ENCODE data around the gene SON. TPM values are rescaled to one million over a fixed set of nuclear protein-coding genes. Genes with fewer than 3 reads are reported as not detected.

The SON gene
- total RNA-seq, 1 donor from 2014 or later: 329 TPM

DNA sequence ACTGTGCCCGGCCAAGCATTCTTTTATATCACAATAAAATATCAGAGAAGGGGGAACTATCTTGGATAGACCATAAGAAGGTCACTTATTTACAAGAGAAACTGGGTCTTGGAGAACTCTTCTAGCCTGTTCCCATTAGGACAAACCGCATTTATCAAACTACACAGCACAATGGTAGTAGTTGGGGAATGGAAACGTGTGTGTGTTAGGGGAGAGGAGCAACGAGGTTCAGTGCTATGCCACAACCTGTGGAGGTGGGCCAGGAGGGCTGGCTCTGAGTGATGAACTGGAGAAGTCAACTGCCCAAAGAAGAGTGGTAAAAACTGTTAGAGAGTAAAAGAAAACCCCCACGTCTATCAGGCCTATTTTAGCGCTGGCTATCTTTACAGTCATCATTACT lies 44.1 kb downstream of the SON start:
- no peaks in the 10 kb centered on the region for H3K9me3 Mint-ChIP-seq
- peaks cover 20% of the 10 kb centered on the region for H3K4me1 Mint-ChIP-seq (ENCODE audit: unreplicated experiment)
- peaks cover 17% of the 10 kb centered on the region for H3K36me3 Mint-ChIP-seq
- peak overlapping the region; percentile 83 for H3K4me3 Mint-ChIP-seq
- no peak overlapping the region for H3K27ac Mint-ChIP-seq
- H3K27me3 Mint-ChIP-seq: no peaks in the 10 kb centered on the region
- TF ChIP-seq, protein P1, sequence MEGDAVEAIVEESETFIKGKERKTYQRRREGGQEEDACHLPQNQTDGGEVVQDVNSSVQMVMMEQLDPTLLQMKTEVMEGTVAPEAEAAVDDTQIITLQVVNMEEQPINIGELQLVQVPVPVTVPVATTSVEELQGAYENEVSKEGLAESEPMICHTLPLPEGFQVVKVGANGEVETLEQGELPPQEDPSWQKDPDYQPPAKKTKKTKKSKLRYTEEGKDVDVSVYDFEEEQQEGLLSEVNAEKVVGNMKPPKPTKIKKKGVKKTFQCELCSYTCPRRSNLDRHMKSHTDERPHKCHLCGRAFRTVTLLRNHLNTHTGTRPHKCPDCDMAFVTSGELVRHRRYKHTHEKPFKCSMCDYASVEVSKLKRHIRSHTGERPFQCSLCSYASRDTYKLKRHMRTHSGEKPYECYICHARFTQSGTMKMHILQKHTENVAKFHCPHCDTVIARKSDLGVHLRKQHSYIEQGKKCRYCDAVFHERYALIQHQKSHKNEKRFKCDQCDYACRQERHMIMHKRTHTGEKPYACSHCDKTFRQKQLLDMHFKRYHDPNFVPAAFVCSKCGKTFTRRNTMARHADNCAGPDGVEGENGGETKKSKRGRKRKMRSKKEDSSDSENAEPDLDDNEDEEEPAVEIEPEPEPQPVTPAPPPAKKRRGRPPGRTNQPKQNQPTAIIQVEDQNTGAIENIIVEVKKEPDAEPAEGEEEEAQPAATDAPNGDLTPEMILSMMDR (conservative IDR thresholded peaks at IDR 0.05): no peak
- no peak for DNase-seq (ENCODE audit: extremely low spot score, unreplicated experiment)

DNA sequence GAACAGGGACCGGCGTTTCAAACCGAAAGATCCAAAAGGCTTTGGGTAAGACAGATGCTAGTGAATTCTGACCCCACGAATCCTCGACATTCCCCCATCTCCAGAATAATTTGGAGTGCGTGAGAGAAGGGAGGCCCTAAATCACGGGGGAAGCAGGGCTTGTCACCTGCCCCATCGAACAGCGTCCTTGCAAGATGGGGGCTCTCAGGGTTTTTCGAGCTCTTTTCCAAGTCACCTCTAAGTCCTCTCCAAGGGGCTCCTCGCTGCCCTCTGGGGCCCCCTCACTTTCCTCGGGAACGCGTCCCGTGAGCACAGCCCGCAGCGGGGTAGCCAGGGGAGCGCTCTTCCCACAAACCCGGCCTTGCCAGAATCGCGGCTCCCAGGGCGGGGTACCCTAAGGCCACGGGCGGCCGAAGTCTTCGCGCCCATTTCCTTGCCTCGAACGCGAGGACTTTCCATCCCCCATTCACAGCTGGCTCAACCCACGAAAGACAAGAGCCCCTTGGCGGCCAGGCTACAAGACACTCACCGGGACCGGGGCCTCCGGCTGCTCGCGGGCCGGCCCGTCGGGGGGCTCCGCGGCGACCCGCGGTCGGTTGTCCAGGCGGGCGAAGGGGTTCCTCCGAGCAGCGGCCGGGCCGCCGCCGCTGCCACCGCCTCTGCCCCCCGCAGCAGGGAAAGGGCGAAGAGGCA lies 45.1 kb downstream of the SON start:
- DNase-seq (ENCODE audit: extremely low spot score, unreplicated experiment): no peak
- TF ChIP-seq, protein P1 (conservative IDR thresholded peaks at IDR 0.05): no peak
- Mint-ChIP-seq H3K4me1 (ENCODE audit: unreplicated experiment) (peaks cover 20% of the 10 kb centered on the region), H3K4me3 (peak overlapping the region; percentile 92), H3K9me3 (no peaks in the 10 kb centered on the region), H3K27ac (peak overlapping the region; percentile 75), H3K36me3 (peaks cover 17% of the 10 kb centered on the region), H3K27me3 (no peaks in the 10 kb centered on the region)

DNA sequence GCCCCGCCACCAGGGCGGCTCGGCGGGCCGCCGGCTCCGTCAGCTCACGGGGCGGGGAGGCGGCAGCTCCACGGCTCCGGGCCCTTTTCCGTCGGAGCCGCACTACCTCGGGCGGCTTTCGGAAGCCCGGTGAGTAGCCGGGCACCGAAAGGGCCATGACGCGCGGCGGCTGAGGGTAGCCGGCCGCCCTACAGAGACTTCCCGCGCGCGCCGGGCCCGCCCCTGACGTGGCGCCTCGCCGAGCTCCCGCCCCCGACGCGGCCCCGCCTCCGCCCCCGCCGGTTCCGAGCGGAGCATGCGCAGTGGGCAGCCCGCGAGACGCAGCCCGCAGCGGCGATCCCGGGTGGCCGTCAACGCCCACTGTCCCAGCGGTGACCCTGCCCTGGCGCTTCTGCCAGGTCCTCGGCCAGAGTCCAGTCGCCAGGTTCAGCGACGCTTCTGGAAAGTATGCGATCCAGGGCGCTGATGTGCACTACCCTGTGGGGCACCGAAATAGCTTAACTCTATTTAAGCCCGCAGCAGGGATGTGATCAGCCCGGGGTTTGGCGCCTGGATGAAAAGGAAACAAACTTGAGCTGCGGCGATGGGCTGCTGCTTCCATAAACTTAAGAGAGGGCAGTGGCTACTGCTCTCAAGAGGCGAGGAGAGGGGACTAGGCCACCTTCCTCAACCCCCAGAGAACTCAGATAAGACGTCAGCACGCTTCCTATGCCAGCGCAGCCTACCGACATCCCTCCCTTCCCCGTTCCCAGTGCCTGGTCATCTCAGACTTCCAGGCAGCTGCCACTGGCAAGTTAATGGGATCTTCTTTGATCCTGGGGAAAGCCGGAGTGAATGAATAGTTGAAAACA lies 45.9 kb downstream of the SON start, which contains the start of gene DONSON:
Gene DONSON, minus strand, starts transcription at position 200 of the 851 bp plus-strand sequence. Its CDS starts 43 bp downstream, at position 157.
- peak; percentile 94 for DNase-seq (ENCODE audit: extremely low spot score, unreplicated experiment)
- peaks cover 20% of the 10 kb centered on the region for H3K4me1 Mint-ChIP-seq (ENCODE audit: unreplicated experiment)
- no peaks in the 10 kb centered on the region for H3K27me3 Mint-ChIP-seq
- H3K4me3 Mint-ChIP-seq: peak within 1 kb of the TSS; percentile 94
- no peaks in the 10 kb centered on the region for H3K9me3 Mint-ChIP-seq
- TF ChIP-seq, protein P1 (conservative IDR thresholded peaks at IDR 0.05): peak; percentile 51
- peak within 1 kb of the TSS; percentile 79 for H3K27ac Mint-ChIP-seq
- peaks cover 20% of the 10 kb centered on the region for H3K36me3 Mint-ChIP-seq

DNA sequence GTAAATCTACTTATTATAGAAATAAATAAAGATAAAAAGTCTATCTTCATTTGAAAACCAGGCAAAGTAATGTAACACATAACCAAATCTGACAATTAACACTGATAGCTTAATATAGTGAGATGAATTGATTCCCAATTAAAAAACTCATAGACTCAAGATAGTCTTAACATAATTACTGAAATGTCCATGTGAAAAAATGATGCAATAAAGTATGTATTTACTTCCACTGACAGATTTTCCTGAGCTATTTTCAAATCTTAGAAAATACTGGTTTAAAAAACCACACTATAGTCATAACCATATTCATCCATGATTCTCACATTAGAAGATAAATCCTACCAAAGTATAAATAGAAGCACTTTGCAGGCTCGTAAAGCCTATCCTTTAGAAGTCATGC lies 55.2 kb downstream of the SON start:
- no peaks in the 10 kb centered on the region for H3K9me3 Mint-ChIP-seq
- no peaks in the 10 kb centered on the region for H3K27me3 Mint-ChIP-seq
- TF ChIP-seq, protein P1 (conservative IDR thresholded peaks at IDR 0.05): no peak
- H3K27ac Mint-ChIP-seq: no peak overlapping the region
- peaks cover 25% of the 10 kb centered on the region for H3K36me3 Mint-ChIP-seq
- DNase-seq (ENCODE audit: extremely low spot score, unreplicated experiment): no peak
- H3K4me3 Mint-ChIP-seq: no peak overlapping the region
- H3K4me1 Mint-ChIP-seq (ENCODE audit: unreplicated experiment): no peaks in the 10 kb centered on the region

DNA sequence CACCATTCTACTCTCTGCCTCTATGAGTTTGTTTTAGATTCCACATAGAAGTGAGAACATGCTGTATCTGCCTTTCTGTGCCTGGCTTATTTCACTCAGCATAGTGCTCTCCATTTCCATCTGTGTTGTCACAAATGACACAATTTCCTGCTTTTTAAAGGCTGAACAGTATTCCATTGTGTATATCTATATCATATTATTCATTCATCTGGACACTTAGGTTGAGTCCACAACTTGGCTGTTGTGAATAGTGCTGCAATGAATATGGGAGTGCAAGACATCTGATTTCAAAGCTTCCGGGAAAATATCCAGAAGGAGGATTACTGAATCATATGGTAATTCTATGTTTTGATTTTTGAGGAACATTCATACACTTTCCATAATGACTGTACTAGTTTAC lies 65.7 kb downstream of the SON start:
- H3K27me3 Mint-ChIP-seq: no peaks in the 10 kb centered on the region
- no peak overlapping the region for H3K4me3 Mint-ChIP-seq
- peaks cover 4% of the 10 kb centered on the region for H3K4me1 Mint-ChIP-seq (ENCODE audit: unreplicated experiment)
- peaks cover 12% of the 10 kb centered on the region for H3K36me3 Mint-ChIP-seq
- H3K9me3 Mint-ChIP-seq: no peaks in the 10 kb centered on the region
- no peak for DNase-seq (ENCODE audit: extremely low spot score, unreplicated experiment)
- TF ChIP-seq, protein P1 (conservative IDR thresholded peaks at IDR 0.05): no peak
- peak overlapping the region; percentile 8 for H3K27ac Mint-ChIP-seq
